Stomach (tissue), 9 donors: ENCODE measurements around the gene ALK. TPM values are rescaled to one million over a fixed set of nuclear protein-coding genes. Genes with fewer than 3 reads are reported as not detected.

Source experiments
- DNase-seq, 2 donors: peaks; one replicate each; pipeline versions ENCODE4 v3.0.0 to v3.0.0-alpha.2; 2013 to 2019
- H3K27ac ChIP-seq, 5 donors: fragments of 200-600 bp in 4 of 5; sonication (generic) in 4 of 5; one replicate each; pipeline ENCODE4 v1.5.1; 2013 to 2019; ENCODE audit warnings: mild to moderate bottlenecking in 1 of 5, moderate library complexity in 1 of 5
- H3K27me3 ChIP-seq, 3 donors: fragments of 200-600 bp; sonication (generic); one replicate each; pipeline ENCODE4 v1.5.1; 2017 to 2019; ENCODE audit warnings: mixed run types in 1 of 3
- H3K36me3 ChIP-seq, 4 donors: fragments of 200-600 bp; sonication (generic); 1 replicate in 3 of 4; 2 replicates in 1 of 4; pipeline ENCODE4 v1.5.1; 2016 to 2019
- H3K4me1 ChIP-seq, 4 donors: fragments of 200-600 bp; sonication (generic); one replicate each; pipeline ENCODE4 v1.5.1; 2016 to 2019
- H3K4me3 ChIP-seq, 4 donors: fragments of 200-600 bp; sonication (generic) in 3 of 4; one replicate each; pipeline ENCODE4 v1.5.1; 2016 to 2019; ENCODE audit warnings: mild to moderate bottlenecking in 1 of 4
- H3K9me3 ChIP-seq, 4 donors: fragments of 200-600 bp; sonication (generic); one replicate each; pipeline ENCODE4 v1.5.1; 2016 to 2019
- CTCF ChIP-seq, 7 experiments: fragments of 450-650 bp in 4 of 7; fragments of 200-600 bp in 3 of 7; sonication (generic) in 3 of 7; IDR thresholded peaks; one replicate each; pipeline ENCODE4 v1.5.1; 2016 to 2019; ENCODE audit warnings: antibody characterized with exemption in 7 of 7, control low read depth in 2 of 7, mild to moderate bottlenecking in 1 of 7
- EP300 ChIP-seq: sonication (generic); formaldehyde crosslinking; IDR thresholded peaks from one replicate; pipeline ENCODE4 v1.6.1; 2017; ENCODE audit warnings: antibody characterized with exemption
- POLR2A ChIP-seq, 4 donors: fragments of 450-650 bp; IDR thresholded peaks; one replicate each; pipeline ENCODE4 v1.6.1; 2016; ENCODE audit warnings: antibody characterized with exemption in 4 of 4, control low read depth in 2 of 4, mild to moderate bottlenecking in 1 of 4, moderate library complexity in 1 of 4
- POLR2AphosphoS5 ChIP-seq, 3 donors: sonication (generic); formaldehyde crosslinking; IDR thresholded peaks; one replicate each; pipeline ENCODE4 v1.6.1; 2016; ENCODE audit warnings: antibody characterized with exemption in 3 of 3
- WGBS, 5 donors: extraction: QIAGEN DNeasy Blood & Tissue Kit in 3 of 5; methylation state at CpG; one replicate each; pipeline versions ENCODE4 v1.1.5 to v1.1.7; 2013 to 2018; 5-methylcytosine and 5-hydroxymethylcytosine counted together
- intact Hi-C: fragments of 100-400 bp; cut with DNase I; formaldehyde crosslinking; loops from one replicate; pipeline ENCODE4 v1.15.1; 2023; ENCODE audit warnings: low total_unique reads
- polyA plus RNA-seq, 3 donors: library from polyadenylated mRNA; stranded (reverse); fragments of 200-250 nt; gene quantifications; one replicate each; pipeline ENCODE4 v1.2.3, GENCODE V29; 2013
- total RNA-seq, 5 donors: library from RNA; depleted of rRNA; stranded (reverse); fragments of >200 nt; gene quantifications; one replicate each; pipeline versions ENCODE4 v1.1.0 to v1.2.3, GENCODE V29; 2014 to 2016
- donor health status: healthy with polysubstance abuse.
- donor health status: Bipolar disorder and iron deficiency.
- donor health status: healthy.

ALK gene
- total and polyA plus RNA-seq, 8 donors, result 0.13 to 0.92 TPM; not detected in 6

GRCh38 chr2:29803537-29803936 is 117.8 kb downstream of the ALK start:
- DNase-seq, result no peak
- Histone ChIP-seq H3K4me1 (no peaks in the 10 kb centered on the region), H3K27me3 (no peaks in the 10 kb centered on the region), H3K36me3 (no peaks in the 10 kb centered on the region), H3K9me3 (no peaks in the 10 kb centered on the region), H3K27ac (no peak overlapping the region), H3K4me3 (no peak overlapping the region)
- intact Hi-C loops, result no loop called here
- no peak for TF ChIP-seq POLR2AphosphoS5 (IDR thresholded peaks at IDR 0.05)
- TF ChIP-seq CTCF (IDR thresholded peaks at IDR 0.05), result no peak
- no peak for TF ChIP-seq POLR2A (IDR thresholded peaks at IDR 0.05)
- 64 to 73% (median 71%) methylated on average over 4 of the region's 4 CpGs for WGBS, 5 donors

- H3K27me3 ChIP-seq, result no peaks in the 10 kb centered on the region
- H3K36me3 ChIP-seq, result no peaks in the 10 kb centered on the region
- H3K4me3 ChIP-seq, result no peak overlapping the region
- H3K4me1 ChIP-seq, result no peaks in the 10 kb centered on the region
- intact Hi-C loops, result no loop called here
- no peak for DNase-seq
- 24 to 56% (median 42%) methylated on average over 1 of the region's 1 CpG for WGBS, 5 donors
- H3K27ac ChIP-seq, result no peak overlapping the region
- no peak for TF ChIP-seq POLR2A (IDR thresholded peaks at IDR 0.05)
- no peaks in the 10 kb centered on the region for H3K9me3 ChIP-seq
Observed at GRCh38 chr2:29802986-29803385, 118.4 kb downstream of the ALK start.

GRCh38 chr2:29799628-29800027 is 121.8 kb downstream of the ALK start:
- intact Hi-C loops, result no loop called here
- Histone ChIP-seq H3K36me3 (no peaks in the 10 kb centered on the region), H3K27ac (no peak overlapping the region), H3K4me3 (no peak overlapping the region), H3K9me3 (no peaks in the 10 kb centered on the region), H3K27me3 (no peaks in the 10 kb centered on the region), H3K4me1 (no peaks in the 10 kb centered on the region)
- TF ChIP-seq POLR2AphosphoS5 (IDR thresholded peaks at IDR 0.05) (no peak), EP300 (no peak), POLR2A (IDR thresholded peaks at IDR 0.05) (no peak)
- DNase-seq, result no peak
- 91 to 98% (median 93%) methylated on average over 3 of the region's 3 CpGs for WGBS, 5 donors

- H3K36me3 ChIP-seq, result no peaks in the 10 kb centered on the region
- no peak overlapping the region for H3K4me3 ChIP-seq
- no peaks in the 10 kb centered on the region for H3K4me1 ChIP-seq
- intact Hi-C loops, result no loop called here
- H3K27me3 ChIP-seq, result no peaks in the 10 kb centered on the region
- DNase-seq, result no peak
- no peak overlapping the region for H3K27ac ChIP-seq
- WGBS, 5 donors, result 59 to 87% (median 62%) methylated on average over 2 to 3 of the region's 3 CpGs
- no peak for TF ChIP-seq POLR2AphosphoS5 (IDR thresholded peaks at IDR 0.05)
- TF ChIP-seq CTCF (IDR thresholded peaks at IDR 0.05), result no peak
- no peak for TF ChIP-seq POLR2A (IDR thresholded peaks at IDR 0.05)
- TF ChIP-seq EP300, result no peak
- H3K9me3 ChIP-seq, result no peaks in the 10 kb centered on the region
Observed at GRCh38 chr2:29797916-29798315, 123.5 kb downstream of the ALK start.

GRCh38 chr2:29796446-29796845 is 124.9 kb downstream of the ALK start:
- DNase-seq, result no peak
- 57 to 71% (median 59%) methylated on average over 4 of the region's 4 CpGs for WGBS, 5 donors
- no peaks in the 10 kb centered on the region for H3K4me1 ChIP-seq
- intact Hi-C loops, result no loop called here
- H3K27ac ChIP-seq, result no peak overlapping the region
- H3K4me3 ChIP-seq, result no peak overlapping the region
- H3K36me3 ChIP-seq, result no peaks in the 10 kb centered on the region
- TF ChIP-seq POLR2AphosphoS5 (IDR thresholded peaks at IDR 0.05) (no peak), EP300 (no peak), POLR2A (IDR thresholded peaks at IDR 0.05) (no peak), CTCF (IDR thresholded peaks at IDR 0.05) (no peak)
- no peaks in the 10 kb centered on the region for H3K27me3 ChIP-seq
- H3K9me3 ChIP-seq, result no peaks in the 10 kb centered on the region
